Measurements from ENCODE around the gene ASIC1.
"Not testable (repeated sequence)": the region's sequence is repeated elsewhere in the genome, so short reads cannot be mapped to it uniquely, and the experiment has no call there.

The ASIC1 gene

DNA sequence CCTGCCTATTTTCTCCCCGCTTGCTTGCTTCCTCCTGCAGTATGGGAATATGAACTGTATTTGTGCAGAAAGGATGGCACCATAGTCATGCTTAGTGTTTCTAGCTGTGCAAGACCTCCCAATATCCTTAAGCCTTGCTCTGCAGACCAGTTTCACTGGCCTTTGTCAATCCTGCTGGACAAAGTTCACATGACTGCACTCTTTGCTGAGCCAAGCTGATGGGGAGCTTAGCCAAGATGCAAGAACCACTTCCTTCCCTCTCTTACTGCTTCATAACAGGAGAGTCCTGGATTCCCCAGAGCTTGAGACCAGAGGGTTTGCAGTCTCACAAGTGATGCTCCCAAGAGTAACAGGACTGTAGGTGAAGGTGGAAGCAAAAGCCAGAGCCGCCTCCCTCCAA is 3.8 kb downstream of the ASIC1 start:
- DNase-seq (ENCODE audit: low read depth in 2 of 2) = no peak

DNA sequence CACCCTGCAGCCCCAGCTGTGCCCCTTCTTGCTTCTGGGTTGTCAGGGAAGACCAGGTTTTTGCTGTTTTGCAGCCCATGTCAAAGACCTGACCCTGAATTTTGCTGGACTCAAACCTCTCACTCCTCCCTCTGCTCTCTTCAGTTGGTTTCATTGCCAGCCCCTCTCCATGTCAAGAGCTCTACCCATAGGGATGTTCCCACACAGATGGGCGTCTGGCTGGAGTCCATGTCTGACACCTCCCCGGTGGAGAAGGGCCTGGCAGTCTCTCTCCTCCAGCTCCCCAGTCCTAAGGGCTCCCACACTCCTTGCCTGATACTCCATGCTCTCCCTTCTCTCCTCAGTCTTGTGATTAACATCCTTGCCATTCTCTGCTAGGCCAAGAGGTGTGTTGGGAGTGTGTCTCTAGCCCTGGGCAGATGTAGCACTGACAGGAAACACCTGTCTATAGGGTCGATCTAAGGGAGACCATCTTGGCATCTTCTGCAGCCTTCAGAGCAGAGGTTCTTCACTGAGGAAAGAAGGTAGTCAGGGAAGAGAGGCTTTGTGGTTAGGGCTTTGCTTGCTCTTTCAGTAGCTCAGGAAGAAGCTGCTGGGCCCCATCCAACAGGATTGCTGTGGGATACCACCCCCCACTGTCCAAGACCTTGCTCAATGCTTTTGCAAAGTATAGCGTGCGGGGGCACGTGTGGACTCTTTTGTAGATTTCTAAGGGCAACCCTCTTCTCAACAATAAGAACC is 4.7 kb downstream of the ASIC1 start:
- DNase-seq (ENCODE audit: low read depth in 2 of 2) = no peak

DNA sequence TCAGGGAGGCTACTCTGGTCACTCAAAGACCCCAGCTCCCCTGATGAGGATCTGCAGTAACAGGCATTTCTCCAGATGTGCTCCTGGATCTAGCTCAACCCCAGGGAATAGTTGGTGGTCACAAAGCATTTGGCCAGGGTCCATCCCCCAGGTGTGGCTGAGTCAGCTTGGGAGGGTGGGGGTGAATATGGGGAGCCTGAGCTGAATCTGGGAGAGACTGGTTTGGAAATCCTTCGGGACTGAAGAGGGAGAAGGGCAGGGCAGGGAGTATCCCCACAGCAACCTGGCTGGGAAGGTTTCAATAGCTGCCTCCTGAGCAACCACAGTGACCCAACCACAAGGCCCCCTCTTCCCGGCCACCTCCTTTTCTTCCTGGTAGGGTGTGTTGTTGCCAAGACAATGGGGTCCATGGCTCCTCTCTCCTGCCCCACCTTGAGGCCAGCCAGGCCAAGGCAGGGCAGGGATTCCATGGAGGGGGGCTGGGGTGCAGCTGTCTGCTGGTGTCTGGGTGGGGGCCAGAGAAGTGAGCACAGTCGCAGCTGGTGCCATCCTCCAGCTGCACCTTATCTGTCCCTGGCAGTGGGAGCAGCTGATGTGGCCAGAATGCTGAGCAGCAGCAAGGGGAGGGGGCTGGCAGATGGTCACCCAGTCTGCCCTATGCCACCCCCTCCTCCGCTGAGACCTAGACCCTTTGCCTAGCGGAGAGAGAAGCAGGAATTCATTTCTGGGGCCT is 5.5 kb downstream of the ASIC1 start:
- DNase-seq (ENCODE audit: low read depth in 2 of 2) = no peak

DNA sequence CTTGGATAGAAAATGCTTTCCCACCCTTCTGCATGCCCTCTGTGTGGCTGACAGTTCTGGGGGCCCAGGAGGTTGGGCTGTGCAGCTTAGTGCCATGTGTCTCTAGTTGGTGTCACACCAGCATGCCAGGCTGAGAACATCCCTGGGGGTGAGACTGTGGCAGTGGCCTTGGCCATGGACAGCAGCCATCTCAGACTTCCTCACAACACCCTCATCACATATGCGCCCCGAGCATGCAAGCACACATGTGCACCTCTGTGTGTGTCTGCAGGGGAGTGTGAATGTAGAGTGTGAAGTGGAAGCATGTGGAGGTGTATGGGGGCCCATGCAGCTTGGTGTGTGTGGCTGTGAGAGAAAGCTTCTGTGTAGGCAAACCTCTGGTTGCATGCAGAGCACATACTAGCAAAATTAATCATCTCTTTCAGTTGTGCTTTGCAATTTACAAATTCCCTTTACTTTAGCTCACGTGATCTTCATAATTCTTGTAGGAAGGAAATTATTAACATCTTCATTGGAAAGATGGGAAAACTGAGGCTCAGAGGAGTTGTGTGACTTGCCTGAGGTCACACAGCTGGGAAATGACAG is 8.4 kb downstream of the ASIC1 start:
- DNase-seq (ENCODE audit: low read depth in 2 of 2) = no peak

DNA sequence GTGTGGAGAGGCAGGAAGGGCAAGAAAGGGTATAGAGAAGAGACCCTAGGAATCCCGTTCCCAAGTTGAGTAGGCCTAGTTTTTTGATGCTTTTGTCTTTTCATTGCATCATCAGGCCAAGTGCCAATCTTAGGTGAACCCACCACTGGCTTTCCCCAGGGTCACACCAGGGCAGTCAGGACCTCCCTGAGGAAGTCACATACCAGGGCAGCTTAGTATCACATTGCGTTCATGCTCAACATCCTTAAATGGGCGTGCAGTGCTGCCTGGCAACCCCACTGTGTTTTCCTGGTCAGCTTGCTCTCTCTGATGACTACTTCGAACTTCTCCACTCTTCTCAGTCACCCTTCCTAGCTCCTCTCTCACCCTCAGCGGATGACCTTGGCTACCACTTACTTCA is 9.0 kb downstream of the ASIC1 start:
- no peak for DNase-seq (ENCODE audit: low read depth in 2 of 2)

DNA sequence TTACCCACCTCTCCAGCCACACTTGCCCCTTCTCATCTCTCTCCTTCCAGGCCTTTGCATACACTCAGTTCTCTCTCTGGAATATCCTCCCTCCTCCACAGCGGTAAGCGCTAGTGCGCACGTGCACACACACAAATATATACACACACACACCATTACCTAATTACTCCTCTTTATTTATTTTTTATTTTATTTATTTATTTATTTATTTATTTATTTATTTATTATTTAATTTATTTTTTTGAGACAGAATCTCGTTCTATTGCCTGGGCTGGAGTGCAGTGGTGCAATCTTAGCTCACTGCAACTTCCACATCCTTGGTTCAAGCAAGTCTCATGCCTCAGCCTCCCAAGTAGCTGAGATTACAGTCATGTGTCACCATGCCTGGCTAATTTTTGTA is 11.7 kb downstream of the ASIC1 start:
- no peak for DNase-seq (ENCODE audit: low read depth in 2 of 2)

DNA sequence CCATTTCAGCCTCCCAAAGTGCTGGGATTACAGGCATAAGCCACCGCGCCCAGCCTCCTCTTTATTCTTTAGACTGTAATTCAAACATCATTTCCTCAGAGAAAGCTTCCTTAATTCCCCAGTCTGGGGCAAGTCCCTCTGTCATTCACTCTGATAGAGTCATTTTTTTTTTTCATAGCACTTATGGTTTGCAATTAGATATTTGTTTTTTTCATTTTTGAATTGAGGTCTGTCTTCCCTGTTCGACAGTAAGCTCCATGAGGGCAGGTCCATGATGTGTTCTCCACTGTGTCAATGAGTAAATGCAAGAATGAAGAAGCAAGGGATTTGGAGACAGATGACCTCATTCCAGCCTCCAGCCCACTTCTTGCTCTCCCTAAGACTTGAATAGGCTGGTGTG is 12.1 kb downstream of the ASIC1 start:
- no peak for DNase-seq (ENCODE audit: low read depth in 2 of 2)

DNA sequence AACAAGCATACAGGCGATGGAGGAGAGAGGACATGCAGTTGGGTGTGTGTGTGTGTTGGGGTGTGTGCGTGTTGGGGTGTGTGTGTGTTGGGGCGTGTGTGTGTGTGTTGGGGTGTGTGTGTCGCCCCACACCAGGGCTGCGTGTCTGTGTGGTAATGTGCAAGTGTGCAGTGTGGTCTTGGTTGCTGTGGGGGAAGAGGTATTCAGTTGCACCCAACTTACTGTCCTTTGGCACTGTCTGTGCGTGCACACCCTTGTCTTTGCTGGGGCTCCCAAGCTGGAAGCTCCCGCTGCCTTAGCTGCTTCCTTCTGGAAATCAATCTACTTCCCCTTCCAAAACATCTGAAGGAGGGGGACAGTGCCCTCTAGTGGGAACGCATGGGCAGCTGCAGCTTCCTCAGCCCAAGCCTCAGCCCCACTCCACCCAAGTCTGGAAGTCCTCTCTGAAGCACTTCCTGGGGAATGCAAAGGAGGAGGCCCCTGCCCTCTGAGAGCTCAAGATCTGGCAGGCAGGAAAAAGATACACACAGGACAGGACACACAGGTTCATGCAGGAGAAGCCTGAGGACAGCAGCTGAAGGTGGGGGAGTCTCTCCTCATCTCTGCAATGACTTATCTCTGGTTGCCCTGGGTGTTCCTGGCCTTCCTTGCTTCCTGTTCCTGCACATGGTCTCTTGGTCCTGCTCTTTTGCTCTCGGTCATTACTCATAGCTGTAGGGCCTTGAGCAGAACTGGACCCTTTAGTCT is 13.1 kb downstream of the ASIC1 start:
- DNase-seq (ENCODE audit: low read depth in 2 of 2) = peak; percentile 54

DNA sequence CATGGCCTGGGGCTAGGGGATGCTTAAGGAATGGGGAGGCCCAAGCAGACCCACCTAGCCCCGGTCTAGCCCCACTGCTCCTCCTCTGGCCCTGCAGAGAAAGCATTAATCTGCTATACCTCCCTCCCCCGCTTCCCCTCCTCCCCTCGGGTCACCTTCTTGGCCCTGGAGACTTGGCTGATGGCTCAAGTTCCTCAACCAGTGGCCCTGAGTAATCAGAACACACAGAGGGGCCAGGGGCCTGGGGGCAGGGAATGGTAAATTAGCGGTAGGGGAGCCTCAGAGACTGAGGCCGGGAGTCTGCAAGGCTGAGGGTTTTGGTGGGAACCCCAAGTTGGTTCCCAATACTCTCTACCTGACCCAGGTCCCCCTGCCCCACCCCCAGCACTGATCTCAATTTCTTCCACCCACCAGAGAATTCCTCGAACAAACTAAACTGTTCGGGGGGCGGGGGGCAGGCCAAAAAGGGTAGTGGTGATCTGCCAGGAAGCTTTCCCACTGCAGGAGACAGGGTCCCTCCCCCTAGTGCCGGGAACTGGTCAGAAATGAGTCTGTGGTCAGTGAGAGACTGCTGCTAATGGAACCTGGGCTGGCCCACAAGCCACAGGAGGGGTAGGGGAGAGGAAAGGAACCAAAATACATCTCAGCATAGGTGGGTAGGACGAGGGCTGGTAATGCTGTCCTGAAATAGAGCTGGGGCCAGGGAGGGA is 15.0 kb downstream of the ASIC1 start:
- DNase-seq (ENCODE audit: low read depth in 2 of 2) = no peak

DNA sequence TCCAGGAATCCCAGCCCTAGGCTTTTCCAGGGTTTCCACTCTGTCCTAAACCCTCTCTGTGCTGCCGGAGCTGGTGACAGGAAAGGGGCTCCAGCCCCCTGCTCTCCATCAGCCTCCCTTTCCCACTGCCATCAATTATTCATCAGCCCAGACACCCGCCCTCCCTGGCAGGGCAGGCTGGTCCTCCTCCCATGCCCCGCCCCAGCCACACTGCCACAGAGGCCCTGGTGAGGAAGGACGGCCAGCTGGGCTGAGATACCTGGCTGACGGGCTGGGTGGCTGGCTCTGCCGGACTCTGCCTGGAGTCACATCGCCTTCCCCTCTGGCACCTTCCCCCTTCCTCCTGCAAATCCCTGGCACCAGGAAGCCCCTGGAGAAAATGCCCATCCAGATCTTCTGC is 15.8 kb downstream of the ASIC1 start:
- DNase-seq (ENCODE audit: low read depth in 2 of 2) = no peak

DNA sequence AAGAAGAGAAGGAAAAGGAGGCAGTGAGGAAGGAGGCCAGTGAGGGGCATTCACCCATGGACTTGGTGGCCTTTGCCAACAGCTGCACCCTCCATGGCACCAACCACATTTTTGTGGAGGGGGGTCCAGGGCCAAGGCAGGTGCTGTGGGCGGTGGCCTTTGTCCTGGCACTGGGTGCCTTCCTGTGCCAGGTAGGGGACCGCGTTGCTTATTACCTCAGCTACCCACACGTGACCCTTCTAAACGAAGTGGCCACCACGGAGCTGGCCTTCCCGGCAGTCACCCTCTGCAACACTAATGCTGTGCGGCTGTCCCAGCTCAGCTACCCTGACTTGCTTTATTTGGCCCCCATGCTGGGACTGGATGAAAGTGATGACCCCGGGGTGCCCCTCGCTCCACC is 16.3 kb downstream of the ASIC1 start:
- no peak for DNase-seq (ENCODE audit: low read depth in 2 of 2)

DNA sequence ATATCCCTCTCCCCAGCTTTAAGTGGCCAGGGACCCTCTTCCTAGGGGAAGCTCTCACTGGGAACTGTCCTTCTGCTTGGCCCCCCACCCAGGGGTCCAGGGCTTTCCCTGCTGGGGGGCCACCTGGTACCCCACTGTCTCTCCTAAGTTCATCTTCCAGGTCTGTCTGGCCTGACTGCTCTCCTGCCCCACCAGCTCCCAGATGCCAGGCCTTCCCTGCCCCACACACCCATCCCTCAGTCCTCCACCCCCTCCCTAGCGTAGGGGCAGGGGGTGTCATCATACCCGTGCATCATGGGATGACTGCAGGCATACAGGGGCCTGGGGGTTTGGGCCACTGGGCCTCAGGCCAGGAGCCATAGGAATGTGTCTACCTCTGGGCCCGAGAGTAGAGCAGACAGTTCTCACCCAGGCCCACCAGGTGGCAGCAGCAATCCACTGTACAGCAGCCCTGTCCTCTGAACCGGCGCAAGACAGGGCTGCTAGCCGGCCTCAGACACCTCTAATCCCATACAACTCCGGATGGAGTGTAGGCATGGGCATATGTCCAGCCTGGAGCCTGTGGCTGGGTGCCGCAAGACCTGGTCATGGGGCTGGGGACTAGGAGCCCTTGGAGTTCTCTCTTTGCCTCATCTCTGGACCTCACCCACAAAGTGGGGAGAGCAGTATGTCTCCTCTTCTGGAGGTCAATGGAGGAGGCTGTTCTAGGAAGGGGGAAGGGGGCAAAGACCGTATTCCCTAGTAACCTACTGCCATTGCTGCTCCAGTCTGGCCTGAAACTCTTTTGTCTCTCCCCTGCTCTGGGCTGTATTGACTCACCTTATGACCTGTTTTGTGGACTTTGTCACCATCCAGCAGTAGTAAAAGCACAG is 17.8 kb downstream of the ASIC1 start:
- peak; percentile 74 to 79 for DNase-seq (ENCODE audit: low read depth in 2 of 2)

DNA sequence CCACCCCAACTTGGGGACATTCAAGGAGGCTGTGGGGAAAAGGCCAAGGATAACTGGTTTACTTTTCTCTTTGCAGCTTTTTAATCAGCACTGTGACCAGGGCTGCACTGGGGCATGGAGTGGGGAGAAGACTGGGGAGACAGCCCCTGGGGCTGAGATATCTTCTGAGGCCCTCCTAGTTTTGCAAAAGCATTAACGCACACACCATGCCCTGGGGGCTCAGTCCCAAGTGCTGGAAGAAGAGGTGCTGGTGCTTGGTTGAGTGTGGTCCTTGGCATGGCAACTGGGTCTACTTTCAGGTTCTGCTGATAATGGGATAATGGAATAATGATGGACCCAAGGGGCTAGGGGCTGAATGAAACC is 18.4 kb downstream of the ASIC1 start:
- DNase-seq (ENCODE audit: low read depth in 2 of 2) = no peak

DNA sequence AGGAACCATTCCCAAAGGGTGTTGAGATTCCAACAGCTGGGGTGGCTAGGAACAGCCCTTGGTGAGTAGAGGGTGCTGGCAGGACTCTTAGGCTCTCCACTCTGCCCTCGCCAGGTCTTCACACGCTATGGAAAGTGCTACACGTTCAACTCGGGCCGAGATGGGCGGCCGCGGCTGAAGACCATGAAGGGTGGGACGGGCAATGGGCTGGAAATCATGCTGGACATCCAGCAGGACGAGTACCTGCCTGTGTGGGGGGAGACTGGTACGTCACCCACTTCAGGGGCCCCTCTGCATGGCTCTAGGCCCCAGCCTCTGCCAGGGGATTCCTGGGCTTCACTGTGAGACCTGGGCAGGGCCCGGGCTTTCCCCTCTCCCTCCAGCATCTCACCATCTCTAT is 19.7 kb downstream of the ASIC1 start:
- no peak for DNase-seq (ENCODE audit: low read depth in 2 of 2)

DNA sequence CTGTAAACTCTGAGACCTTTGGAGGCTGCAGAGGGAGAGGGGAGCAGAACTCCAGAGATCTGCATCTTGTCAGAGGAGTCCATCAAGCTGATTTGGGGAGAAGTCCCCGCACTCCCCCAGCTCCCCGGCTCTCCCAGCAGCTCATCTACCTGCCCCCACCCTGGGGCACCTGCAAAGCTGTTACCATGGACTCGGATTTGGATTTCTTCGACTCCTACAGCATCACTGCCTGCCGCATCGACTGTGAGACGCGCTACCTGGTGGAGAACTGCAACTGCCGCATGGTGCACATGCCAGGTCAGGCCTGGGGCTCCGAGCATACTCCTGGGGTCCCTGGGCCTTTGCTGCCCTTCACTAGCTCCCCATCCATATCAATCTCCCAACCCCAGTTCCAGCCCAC is 20.9 kb downstream of the ASIC1 start:
- DNase-seq (ENCODE audit: low read depth in 2 of 2) = no peak

DNA sequence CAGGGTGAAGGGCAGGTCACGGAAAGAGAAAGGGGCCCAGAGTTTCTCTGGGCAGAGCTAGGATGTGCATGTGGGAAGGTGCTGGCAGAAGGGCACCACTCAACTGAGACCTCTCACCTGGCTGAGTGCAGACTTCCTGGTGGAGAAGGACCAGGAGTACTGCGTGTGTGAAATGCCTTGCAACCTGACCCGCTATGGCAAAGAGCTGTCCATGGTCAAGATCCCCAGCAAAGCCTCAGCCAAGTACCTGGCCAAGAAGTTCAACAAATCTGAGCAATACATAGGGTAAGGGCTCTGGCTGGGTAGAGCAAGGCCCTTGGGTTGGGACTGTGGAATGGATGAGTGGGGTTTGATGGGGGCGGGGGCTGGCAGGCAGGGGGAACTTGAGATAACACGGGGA is 22.4 kb downstream of the ASIC1 start:
- no peak for DNase-seq (ENCODE audit: low read depth in 2 of 2)

DNA sequence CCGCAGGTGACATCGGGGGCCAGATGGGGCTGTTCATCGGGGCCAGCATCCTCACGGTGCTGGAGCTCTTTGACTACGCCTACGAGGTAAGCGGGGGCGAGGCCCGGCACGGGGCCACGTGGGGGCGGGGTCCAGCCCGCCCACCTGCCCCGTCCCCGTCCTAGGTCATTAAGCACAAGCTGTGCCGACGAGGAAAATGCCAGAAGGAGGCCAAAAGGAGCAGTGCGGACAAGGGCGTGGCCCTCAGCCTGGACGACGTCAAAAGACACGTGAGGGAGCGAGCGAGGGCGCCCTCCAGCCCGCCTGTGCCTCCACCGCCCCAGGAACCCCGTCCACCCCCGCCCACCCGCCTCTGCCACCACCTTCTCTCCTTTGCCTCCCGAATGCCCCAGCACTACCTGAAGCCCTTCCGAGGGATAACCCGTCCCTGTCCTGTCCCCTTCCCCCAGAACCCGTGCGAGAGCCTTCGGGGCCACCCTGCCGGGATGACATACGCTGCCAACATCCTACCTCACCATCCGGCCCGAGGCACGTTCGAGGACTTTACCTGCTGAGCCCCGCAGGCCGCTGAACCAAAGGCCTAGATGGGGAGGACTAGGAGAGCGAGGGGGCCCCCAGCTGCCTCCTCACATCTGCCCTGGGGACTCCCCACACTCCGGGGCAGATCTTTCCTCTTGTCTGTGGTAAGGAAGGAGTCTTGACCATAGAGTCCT is 23.9 kb downstream of the ASIC1 start:
- no peak for DNase-seq (ENCODE audit: low read depth in 2 of 2)

DNA sequence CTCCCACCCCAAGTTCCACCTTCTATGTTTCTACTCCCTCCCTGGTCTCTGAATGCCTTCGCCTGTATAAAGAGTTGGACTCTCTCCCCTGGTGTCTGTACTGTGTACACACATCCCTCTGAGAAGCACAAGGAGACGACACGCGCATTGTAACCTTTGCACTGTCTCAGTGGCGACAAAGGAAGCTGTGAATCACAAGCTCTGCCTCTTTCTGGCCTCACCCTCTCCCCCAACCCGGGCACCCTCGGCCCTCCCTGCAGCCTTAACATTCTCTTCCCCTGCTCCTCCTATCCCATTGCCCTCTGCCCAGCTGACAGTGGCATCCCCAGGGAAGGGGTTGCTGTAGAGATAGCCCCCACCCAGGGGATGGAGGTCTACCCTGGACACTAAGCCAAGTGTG is 25.2 kb downstream of the ASIC1 start:
- no peak for DNase-seq (ENCODE audit: low read depth in 2 of 2)

DNA sequence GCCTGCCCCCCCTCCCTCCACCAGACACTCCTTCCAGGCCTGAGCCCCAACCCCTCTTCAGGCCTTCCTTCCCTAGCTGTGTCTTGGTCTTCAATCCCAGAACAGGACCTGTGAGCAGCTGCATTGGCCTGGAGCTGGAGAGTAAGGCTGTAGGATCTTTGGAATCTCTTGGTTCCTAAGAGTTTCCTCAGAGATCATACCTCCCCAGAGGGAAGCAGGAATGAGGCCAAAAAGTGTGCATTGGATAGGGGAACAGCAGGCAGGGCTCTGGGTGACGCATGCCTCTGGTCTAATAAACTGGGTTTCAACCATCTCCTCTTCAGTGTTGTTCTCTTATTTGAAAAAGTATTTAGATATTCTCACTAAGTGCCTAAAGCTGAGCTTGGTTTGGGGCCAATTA is 25.9 kb downstream of the ASIC1 start:
- DNase-seq (ENCODE audit: low read depth in 2 of 2) = no peak

DNA sequence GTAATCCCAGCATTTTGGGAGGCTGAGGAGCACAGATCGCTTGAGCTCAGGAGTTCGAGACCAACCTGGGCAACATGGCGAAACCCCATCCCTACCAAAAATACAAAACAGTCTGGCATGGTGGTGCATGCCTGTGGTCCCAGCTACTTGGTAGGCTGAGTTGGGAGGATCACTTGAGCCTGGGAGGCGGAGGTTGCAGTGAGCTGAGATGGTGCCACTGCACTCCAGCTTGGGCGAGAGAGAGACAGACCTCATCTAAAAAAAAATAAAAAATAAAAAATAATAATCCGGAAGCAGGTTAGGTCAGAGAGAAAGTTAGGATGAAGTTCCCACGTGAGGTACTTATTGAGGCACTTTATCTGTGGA is 27.0 kb downstream of the ASIC1 start:
- not testable (repeated sequence) for DNase-seq (ENCODE audit: low read depth in 2 of 2)

Measured in activated CD4-positive, alpha-beta T cell treated with anti-CD3 and anti-CD28 coated beads for 24 hours (primary cell).